Gastroesophageal sphincter (tissue), 3 donors: ENCODE results near the gene ERC1.

Experiments
- CTCF ChIP-seq, 4 experiments: fragments of 200-600 bp in 2 of 4; fragments of 450-650 bp in 2 of 4; sonication (generic) in 1 of 4; IDR thresholded peaks; one replicate each; pipeline ENCODE4 v1.5.1; 2017 to 2019; ENCODE audit warnings: antibody characterized with exemption in 4 of 4, mild to moderate bottlenecking in 2 of 4, moderate library complexity in 2 of 4
- POLR2A ChIP-seq, 2 donors: fragments of 450-650 bp; IDR thresholded peaks; one replicate each; pipeline ENCODE4 v1.6.1; 2017; ENCODE audit warnings: antibody characterized with exemption in 2 of 2, mild to moderate bottlenecking in 2 of 2, moderate library complexity in 1 of 2
- POLR2AphosphoS5 ChIP-seq: sonication (generic); formaldehyde crosslinking; IDR thresholded peaks from one replicate; pipeline ENCODE4 v1.6.1; 2017; ENCODE audit warnings: antibody characterized with exemption

GRCh38 chr12:1501695-1502378 lies 510.8 kb downstream of the ERC1 start:
- TF ChIP-seq CTCF (IDR thresholded peaks at IDR 0.05) (no peak), POLR2A (IDR thresholded peaks at IDR 0.05) (no peak), POLR2AphosphoS5 (no peak)
